Measurements from ENCODE around the gene GLG1.
"Not testable (repeated sequence)": the region's sequence is repeated elsewhere in the genome, so short reads cannot be mapped to it uniquely, and the experiment has no call there.

GRCh38 chr16:74538801-74539200 is 68.1 kb downstream of the GLG1 start:
- not testable (repeated sequence) for TF ChIP-seq POLR2A (IDR thresholded peaks at IDR 0.05); CTCF (IDR thresholded peaks at IDR 0.05 in 4 of 5, conservative IDR thresholded peaks at IDR 0.05 in 1 of 5)
